ENCODE measurements around the gene C11orf91. TPM values are rescaled to one million over a fixed set of nuclear protein-coding genes. Genes with fewer than 3 reads are reported as not detected.
A peak's percentile ranks its signal among the peaks of the same experiment; 100 is the strongest.

The C11orf91 gene
- total RNA-seq, 1 donor: not detected

GRCh38 chr11:33656768-33657167 lies 43.9 kb downstream of the C11orf91 start:
- H3K4me3 ChIP-seq (ENCODE audit: low read depth, low read length): no peak overlapping the region
- no peak for DNase-seq (ENCODE audit: low read depth)
- TF ChIP-seq CTCF (IDR thresholded peaks at IDR 0.05; ENCODE audit: insufficient read depth, low read length): no peak

- DNase-seq (ENCODE audit: low read depth): no peak
- no peak for TF ChIP-seq CTCF (IDR thresholded peaks at IDR 0.05; ENCODE audit: insufficient read depth, low read length)
- no peak overlapping the region for H3K4me3 ChIP-seq (ENCODE audit: low read depth, low read length)
Measured at GRCh38 chr11:33655842-33656600, 44.6 kb downstream of the C11orf91 start.

GRCh38 chr11:33654594-33654993 lies 46.0 kb downstream of the C11orf91 start:
- H3K4me3 ChIP-seq (ENCODE audit: low read depth, low read length): no peak overlapping the region
- TF ChIP-seq CTCF (IDR thresholded peaks at IDR 0.05; ENCODE audit: insufficient read depth, low read length): no peak
- DNase-seq (ENCODE audit: low read depth): no peak

- TF ChIP-seq CTCF (IDR thresholded peaks at IDR 0.05; ENCODE audit: insufficient read depth, low read length): no peak
- H3K4me3 ChIP-seq (ENCODE audit: low read depth, low read length): no peak overlapping the region
- DNase-seq (ENCODE audit: low read depth): peak; percentile 12
Measured at GRCh38 chr11:33652930-33653329, 47.7 kb downstream of the C11orf91 start.

- no peak for TF ChIP-seq CTCF (IDR thresholded peaks at IDR 0.05; ENCODE audit: insufficient read depth, low read length)
- no peak for DNase-seq (ENCODE audit: low read depth)
- H3K4me3 ChIP-seq (ENCODE audit: low read depth, low read length): no peak overlapping the region
Measured at GRCh38 chr11:33652431-33652830, 48.2 kb downstream of the C11orf91 start.

- H3K4me3 ChIP-seq (ENCODE audit: low read depth, low read length): no peak overlapping the region
- TF ChIP-seq CTCF (IDR thresholded peaks at IDR 0.05; ENCODE audit: insufficient read depth, low read length): no peak
- peak; percentile 44 for DNase-seq (ENCODE audit: low read depth)
Measured at GRCh38 chr11:33651990-33652389, 48.6 kb downstream of the C11orf91 start.

- H3K4me3 ChIP-seq (ENCODE audit: low read depth, low read length): no peak overlapping the region
- DNase-seq (ENCODE audit: low read depth): no peak
- TF ChIP-seq CTCF (IDR thresholded peaks at IDR 0.05; ENCODE audit: insufficient read depth, low read length): no peak
Measured at GRCh38 chr11:33651555-33651954, 49.1 kb downstream of the C11orf91 start.
